Thyroid gland (tissue), 4 donors: Measurements from ENCODE around the gene PTTG1.

Source experiments
- POLR2A ChIP-seq, 2 donors: fragments of 450-650 bp; IDR thresholded peaks; one replicate each; pipeline ENCODE4 v1.6.1; 2017; ENCODE audit warnings: antibody characterized with exemption in 2 of 2, mild to moderate bottlenecking in 2 of 2, moderate library complexity in 1 of 2
- TF ChIP-seq, protein P1 (sequence below), 6 experiments: fragments of 200-600 bp in 3 of 6; fragments of 450-650 bp in 3 of 6; sonication (generic) in 3 of 6; IDR thresholded peaks; one replicate each; pipeline ENCODE4 v1.5.1; 2016 to 2019; ENCODE audit warnings: antibody characterized with exemption in 6 of 6, mild to moderate bottlenecking in 2 of 6, inconsistent platforms in 1 of 6, moderate library complexity in 1 of 6

DNA sequence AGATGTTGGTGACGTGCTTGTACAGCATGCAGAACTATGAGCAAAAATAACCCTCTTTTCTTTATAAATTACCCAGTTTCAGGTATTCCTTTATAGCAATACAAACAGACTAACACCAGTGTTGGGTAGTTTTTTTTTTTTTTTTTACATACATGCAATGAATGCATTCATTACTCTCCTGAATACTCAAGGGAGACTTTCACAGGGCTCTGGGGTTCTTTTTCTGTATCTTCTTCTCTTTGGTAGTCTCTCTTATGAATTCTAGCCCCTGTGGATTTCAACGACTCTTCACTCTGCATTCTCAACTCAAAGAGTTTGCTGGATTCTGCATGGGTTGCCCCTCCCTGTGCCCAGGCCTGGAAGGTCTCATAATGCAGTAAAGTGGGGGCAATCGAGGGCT is 27.8 kb downstream of the PTTG1 start:
- TF ChIP-seq, protein P1, sequence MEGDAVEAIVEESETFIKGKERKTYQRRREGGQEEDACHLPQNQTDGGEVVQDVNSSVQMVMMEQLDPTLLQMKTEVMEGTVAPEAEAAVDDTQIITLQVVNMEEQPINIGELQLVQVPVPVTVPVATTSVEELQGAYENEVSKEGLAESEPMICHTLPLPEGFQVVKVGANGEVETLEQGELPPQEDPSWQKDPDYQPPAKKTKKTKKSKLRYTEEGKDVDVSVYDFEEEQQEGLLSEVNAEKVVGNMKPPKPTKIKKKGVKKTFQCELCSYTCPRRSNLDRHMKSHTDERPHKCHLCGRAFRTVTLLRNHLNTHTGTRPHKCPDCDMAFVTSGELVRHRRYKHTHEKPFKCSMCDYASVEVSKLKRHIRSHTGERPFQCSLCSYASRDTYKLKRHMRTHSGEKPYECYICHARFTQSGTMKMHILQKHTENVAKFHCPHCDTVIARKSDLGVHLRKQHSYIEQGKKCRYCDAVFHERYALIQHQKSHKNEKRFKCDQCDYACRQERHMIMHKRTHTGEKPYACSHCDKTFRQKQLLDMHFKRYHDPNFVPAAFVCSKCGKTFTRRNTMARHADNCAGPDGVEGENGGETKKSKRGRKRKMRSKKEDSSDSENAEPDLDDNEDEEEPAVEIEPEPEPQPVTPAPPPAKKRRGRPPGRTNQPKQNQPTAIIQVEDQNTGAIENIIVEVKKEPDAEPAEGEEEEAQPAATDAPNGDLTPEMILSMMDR (IDR thresholded peaks at IDR 0.05): no peak
- no peak for TF ChIP-seq POLR2A (IDR thresholded peaks at IDR 0.05)
